ENCODE results near the gene ST3GAL5.

The ST3GAL5 gene

DNA sequence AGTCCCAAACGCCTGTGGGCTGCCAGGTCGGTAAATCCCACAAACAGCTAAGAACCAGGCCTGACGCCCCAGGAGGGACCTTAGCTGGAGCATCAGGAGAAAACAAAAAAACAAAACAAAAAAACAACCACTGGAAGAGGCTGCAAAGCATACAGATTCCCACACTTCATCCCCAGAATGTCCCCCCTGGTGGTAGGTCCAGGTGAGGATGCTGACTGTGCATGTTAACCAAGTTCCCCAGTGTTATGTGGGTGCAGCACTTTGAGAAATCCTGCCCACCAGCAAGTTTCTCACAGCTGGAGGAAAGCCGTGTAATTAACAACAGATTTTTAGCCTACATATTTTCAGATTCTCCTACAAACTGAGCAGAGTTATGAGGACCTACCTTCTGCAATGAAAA is 15.1 kb downstream of the ST3GAL5 start:
- no peak for DNase-seq
- in situ Hi-C loops (cut with HindIII; ENCODE audit: low pct_ligation_motif_present, low pct_unique_long_range_greater_than_20kb, low sequenced_read_pairs) = no loop called here

DNA sequence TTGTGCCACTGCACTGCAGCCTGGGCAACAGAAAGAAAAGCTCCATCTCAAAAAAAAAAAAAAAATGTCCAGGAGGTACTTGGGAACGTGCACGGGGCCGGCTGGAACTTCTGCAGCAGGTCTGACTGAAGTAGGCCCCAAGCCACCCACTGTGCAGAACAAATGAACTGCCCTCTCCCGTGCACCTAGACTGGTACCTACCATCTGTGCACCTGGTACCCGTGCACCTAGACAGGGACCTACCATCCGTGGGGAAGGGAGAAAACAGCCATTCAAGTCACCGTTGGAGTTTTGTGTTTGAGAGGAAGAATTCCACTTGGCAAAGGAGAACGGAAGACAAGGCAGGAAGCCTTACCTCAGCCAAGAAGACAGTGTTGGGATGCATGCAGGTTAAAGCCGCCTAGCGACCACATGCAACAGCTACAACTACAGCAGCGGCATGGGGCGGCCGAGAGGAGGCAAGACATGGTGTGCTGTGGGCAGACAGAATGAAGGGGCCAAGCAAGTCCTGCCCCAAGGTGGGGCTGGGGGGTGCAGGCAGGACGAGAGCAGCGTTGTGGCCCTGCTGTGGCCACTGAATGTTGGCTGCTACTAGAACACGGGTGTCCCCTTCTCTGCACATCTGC is 16.1 kb downstream of the ST3GAL5 start:
- DNase-seq = no peak
- in situ Hi-C loops (cut with HindIII; ENCODE audit: low pct_ligation_motif_present, low pct_unique_long_range_greater_than_20kb, low sequenced_read_pairs) = no loop called here

DNA sequence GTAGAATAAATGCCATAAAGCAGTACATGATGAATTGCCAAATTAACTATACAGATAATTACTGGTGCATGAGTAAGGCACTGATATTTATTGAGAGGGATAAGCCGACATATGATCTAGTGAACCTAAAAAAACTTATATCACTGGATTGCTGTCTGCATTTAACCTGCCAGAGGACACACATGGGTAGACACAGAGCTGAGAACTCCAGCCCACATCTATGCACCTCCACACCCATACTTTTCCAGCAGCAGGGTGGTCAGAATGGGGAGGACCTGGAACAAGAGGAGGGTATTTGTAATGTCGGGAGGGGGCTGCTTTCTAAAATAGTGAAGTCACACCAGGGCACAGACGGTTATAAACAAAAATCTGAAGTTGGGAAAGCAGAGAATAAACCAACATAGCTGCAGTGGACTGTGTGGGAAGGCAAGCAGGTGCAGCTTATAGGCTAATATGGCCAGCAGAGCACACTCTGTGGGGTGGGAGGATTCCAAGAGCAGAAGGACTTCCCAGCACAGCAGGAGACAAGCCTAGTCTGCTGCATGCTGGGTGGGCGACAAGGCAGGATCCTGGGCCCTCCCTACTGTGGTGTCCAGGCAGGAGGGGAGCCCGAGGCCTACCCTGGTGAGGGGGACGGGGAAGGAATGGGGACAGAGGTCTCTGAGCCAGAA is 17.2 kb downstream of the ST3GAL5 start:
- in situ Hi-C loops (cut with HindIII; ENCODE audit: low pct_ligation_motif_present, low pct_unique_long_range_greater_than_20kb, low sequenced_read_pairs) = no loop called here
- no peak for DNase-seq

DNA sequence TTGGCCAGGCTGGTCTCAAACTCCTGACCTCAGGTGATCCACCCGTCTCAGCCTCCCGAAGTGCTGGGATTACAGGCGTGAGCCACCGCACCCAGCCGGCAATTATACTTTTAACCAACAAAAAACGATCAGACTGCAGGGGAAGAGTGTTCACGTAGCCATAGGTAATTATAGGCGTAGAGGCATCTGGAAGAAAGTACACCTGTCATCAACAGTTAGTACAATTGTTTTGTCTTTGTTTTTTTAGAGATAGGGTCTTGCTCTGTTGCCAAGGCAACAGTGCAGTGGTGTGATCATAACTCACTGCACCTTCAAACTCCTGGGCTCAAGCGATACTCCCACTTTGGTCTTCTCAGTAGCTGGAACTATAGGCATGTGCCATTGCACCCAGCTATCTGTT is 20.0 kb downstream of the ST3GAL5 start:
- in situ Hi-C loops (cut with HindIII; ENCODE audit: low pct_ligation_motif_present, low pct_unique_long_range_greater_than_20kb, low sequenced_read_pairs) = no loop called here
- DNase-seq = no peak

DNA sequence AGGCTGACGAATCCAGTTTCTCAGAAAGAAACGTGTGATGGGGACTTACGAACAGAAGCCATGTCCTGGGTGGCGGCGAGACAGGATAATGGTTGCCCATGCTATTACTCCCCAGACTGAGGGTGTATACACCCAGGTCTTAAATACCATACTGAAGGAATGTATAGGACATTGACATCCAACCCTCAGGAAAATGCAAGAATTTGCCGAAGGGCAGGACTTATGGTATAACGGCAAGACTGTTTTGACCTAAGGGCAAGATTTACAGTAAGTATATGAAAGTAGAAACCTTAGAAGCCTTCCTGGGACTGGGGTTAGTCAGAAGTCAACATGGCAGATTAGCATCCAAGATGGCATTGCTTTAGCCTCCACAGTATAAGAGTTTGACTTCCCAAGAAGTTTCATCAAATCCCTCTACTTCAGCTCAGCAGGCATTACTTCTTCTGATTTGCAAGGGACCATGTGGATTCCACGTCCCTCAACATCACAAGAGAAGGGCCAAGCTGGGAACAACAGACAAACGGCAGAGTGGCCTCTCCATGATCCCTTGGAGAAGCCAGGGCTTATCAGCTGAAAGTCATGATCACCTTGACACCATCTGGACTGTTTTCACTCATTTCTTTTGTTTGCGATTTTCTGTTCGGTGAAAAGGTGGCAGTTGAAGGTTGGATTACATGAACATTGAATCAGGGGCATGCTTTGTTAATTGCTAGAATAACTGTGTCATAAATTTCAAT is 21.1 kb downstream of the ST3GAL5 start:
- in situ Hi-C loops (cut with HindIII; ENCODE audit: low pct_ligation_motif_present, low pct_unique_long_range_greater_than_20kb, low sequenced_read_pairs) = no loop called here
- DNase-seq = no peak

DNA sequence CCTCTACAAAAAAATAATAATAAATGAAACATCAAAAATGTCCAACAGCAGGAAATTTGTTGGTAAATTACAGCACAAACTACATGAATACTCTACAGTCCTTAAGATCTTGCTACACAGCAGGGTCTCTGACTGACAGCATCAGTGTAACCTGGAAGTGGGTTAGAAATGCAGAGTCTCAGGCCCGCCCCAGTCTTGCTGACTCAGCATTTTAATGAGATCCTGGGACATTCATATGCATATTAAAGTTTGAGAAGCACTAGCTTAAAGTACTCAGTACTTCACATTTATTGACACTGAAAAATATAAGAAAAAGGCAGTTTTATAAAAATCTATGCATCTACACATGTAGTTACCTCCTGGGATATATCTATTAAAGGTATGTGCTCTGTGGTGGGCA is 21.7 kb downstream of the ST3GAL5 start:
- DNase-seq = no peak
- in situ Hi-C loops (cut with HindIII; ENCODE audit: low pct_ligation_motif_present, low pct_unique_long_range_greater_than_20kb, low sequenced_read_pairs) = no loop called here

DNA sequence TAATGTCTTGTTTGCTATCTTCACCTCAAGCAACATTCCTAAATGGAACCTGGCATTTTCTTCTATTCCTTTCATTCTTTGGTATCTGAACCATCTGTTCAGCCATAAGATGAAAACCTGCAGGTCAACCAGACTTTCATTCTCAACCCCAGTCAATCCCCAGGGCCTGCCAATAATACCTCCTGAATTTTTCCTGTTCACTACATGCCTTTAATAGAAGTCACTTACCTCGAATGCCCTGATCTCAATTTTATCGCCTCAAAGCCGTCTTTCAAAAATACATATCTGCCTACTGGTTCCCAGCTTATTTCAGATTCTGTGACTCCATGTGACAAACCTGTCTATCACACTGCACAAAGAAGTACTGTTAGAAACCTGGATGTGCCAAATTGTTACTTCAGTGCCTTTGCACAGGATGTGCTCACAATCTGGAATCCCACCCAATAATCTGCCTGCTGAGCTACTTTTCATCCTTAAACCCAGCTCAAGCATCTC is 22.6 kb downstream of the ST3GAL5 start:
- in situ Hi-C loops (cut with HindIII; ENCODE audit: low pct_ligation_motif_present, low pct_unique_long_range_greater_than_20kb, low sequenced_read_pairs) = no loop called here
- DNase-seq = no peak

DNA sequence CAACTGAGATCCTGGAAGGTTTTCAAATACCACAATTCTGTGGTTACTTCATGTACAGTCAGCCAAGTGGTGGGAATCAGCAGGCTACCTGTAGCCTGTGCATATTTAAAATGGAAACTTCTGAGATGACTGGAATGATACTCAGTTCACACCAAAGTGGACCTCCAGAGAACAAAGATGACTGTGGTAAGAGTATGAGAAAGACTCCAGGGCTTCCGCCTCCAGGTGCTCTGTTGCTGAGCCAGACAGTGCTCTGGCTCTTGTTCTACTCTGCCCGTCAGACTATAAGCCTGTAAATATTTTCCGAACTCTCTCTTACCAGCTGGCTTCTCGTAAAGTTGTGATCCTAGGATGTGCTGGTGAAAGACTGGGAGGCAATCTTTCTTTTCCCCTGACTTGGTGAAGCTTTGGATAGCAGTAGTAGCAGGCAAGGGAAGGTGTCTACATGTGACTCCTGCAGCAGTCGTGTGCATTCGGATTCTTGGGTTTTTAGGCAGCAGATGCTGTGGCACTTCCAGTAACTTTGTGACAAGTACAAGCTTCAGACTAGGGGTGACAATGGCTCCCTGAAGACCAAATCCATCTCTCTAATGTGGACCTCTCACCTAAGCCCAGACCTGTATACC is 23.1 kb downstream of the ST3GAL5 start:
- in situ Hi-C loops (cut with HindIII; ENCODE audit: low pct_ligation_motif_present, low pct_unique_long_range_greater_than_20kb, low sequenced_read_pairs) = no loop called here
- DNase-seq = no peak

DNA sequence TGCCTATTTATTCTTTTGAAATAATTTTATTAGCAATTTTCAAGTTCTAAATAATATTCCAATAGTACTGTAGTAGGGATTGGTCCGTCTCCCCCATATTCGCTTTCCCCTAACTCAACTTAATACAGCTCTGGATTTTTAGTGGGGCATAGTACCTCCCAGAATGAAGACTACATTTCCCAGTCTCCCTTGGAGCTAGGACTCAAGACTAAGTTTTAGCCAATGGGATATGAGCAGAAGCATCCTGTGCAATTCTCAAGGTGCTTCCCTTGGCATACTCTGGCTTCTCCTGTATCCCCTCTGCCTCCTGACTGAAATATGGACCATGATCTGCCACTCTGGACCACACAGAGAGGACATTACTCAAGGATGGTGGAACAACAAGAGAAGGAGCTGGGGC is 24.1 kb downstream of the ST3GAL5 start:
- no peak for DNase-seq
- in situ Hi-C loops (cut with HindIII; ENCODE audit: low pct_ligation_motif_present, low pct_unique_long_range_greater_than_20kb, low sequenced_read_pairs) = no loop called here

DNA sequence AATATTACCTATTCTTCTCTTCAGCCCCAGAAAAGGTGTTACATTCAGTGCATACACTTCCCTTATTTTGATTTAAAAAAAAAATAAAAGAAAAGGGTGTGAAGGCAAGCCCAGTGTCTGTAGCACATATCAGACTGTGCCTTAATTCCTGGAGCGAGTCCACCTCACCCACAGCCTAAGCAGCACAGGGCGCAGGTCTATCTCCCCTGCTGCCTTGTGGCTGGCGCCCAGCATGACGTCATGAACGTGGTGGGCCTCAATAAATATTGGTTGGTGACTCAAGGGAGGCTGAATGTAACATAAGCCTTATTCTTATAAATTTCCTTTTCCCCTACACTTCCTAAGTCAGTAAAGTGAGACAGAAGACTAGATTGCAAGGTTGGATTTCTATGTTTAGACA is 26.4 kb downstream of the ST3GAL5 start:
- DNase-seq = no peak
- in situ Hi-C loops (cut with HindIII; ENCODE audit: low pct_ligation_motif_present, low pct_unique_long_range_greater_than_20kb, low sequenced_read_pairs) = no loop called here

DNA sequence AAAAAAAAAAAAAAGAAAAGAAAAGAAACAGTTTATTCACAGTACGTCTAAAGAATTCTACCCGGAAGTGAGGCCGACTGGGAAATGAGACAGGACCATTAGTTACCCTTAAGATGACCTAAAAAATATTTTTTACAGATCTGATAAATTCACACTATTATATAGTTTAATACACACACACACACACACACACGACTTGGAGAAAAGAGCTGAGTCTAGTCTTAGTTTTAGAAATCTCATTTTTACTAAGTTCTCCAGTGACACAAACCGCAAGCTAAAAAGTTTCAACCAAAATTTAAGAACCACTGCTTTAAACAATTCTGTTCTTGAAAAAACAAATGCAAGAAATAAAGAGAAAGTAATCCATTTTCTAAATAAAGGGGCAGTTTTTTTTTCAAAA is 27.1 kb downstream of the ST3GAL5 start:
- in situ Hi-C loops (cut with HindIII; ENCODE audit: low pct_ligation_motif_present, low pct_unique_long_range_greater_than_20kb, low sequenced_read_pairs) = no loop called here
- DNase-seq = no peak

DNA sequence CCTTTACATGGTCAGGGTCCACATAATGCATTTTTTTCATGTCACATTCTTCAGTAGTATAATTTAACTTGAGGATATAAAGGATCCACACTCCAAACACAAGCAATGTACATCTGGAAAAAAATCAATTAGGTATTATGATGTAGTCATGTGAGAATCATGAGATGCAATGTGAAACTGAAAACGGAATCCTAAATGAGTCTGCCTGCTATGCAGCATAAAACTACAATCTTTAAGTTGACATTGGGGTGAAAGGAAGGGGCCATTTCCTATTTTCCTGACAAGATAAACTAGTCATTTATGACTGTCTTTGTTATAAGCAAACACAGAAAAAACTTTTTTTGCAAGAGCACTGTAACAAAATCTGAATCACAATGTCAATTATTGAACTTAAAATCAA is 27.6 kb downstream of the ST3GAL5 start:
- no peak for DNase-seq
- in situ Hi-C loops (cut with HindIII; ENCODE audit: low pct_ligation_motif_present, low pct_unique_long_range_greater_than_20kb, low sequenced_read_pairs) = no loop called here

DNA sequence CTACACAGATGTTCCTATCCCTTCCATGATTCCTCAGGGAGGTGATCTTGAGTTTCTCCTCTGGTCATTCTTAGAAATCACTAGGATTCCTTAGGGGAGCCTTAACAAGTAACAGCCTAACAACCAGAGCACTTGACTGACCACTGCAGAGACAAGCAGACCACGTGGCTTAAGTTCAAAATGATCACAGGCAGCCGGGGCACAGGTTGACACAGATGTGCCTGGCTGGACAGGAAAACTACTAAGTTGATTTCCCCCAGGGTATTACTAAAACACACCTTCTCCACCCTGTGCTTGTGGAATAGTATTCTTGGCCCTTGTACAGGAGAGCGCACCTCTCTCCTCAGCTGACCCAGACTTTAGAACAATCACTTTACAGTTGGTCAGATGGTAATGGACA is 29.9 kb downstream of the ST3GAL5 start:
- no peak for DNase-seq
- in situ Hi-C loops (cut with HindIII; ENCODE audit: low pct_ligation_motif_present, low pct_unique_long_range_greater_than_20kb, low sequenced_read_pairs) = no loop called here

DNA sequence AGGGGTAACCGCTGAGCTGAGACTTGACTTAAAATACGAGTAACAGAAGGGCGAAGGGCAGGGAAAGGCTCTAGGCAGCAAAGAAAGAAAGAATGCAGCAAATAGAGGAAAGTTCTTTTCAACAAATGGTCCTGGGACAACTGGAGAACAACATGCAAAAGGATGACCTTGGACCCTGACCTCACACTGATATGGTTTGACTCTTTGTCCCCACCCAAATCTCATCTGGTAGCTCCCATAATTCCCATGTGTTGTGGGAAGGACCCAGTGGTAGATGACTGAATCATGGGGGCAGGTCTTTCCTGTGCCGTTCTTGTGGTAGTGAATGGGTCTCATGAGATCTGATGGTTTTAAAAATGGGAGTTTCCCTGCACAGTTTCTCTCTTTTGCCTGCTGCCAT is 33.9 kb downstream of the ST3GAL5 start:
- in situ Hi-C loops (cut with HindIII; ENCODE audit: low pct_ligation_motif_present, low pct_unique_long_range_greater_than_20kb, low sequenced_read_pairs) = no loop called here

DNA sequence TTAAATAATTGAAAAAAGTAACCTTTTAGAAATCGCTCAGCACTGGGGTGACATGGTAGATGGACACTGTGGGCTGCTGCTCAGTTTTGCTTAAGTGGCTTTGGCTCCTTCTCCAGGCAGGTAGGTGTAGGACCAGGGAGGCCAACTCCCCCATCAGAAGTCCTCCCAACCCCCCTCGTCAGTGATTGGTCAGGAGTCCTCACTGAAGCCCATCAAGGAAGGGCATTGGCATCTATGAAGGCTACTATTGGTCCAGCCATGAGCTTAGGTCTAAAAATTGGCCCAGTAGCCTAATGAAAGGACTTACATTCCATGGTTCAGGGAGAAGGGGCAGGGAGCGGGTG is 34.7 kb downstream of the ST3GAL5 start:
- in situ Hi-C loops (cut with HindIII; ENCODE audit: low pct_ligation_motif_present, low pct_unique_long_range_greater_than_20kb, low sequenced_read_pairs) = no loop called here
- DNase-seq = no peak

More for the DNA sequence above, 33.9 kb downstream of the ST3GAL5 start:
- DNase-seq = no peak

DNA sequence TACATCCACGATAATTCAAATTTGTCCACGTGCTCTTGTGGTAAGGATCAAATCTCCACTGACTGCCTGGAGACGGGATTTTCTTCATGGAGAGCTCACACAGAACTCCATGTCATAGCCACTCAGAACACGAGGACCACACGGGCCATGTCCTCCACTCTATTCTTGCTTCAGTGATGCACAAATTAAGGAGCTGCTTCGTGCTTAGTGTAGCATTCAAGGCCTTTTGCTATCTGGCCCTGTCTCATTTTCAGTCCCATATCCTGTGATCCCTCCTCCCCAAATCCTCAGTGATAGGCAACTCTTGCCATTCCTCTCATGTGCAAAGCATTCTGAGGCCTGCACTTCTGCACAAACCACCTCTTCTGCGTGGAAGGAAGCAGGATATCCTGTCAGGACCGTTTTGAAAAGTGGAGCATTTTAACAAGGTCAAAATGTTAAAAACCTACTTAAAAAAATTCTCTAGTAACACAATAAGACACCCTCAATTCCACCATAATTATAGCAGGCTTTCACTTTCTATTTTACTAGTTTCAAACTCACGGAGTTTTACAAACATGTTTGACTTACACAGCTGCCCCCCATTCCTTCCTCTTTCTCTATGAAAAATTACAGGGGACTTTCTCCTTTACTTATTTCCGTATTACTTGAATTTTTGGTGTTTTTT is 35.2 kb downstream of the ST3GAL5 start:
- DNase-seq = no peak
- in situ Hi-C loops (cut with HindIII; ENCODE audit: low pct_ligation_motif_present, low pct_unique_long_range_greater_than_20kb, low sequenced_read_pairs) = no loop called here

DNA sequence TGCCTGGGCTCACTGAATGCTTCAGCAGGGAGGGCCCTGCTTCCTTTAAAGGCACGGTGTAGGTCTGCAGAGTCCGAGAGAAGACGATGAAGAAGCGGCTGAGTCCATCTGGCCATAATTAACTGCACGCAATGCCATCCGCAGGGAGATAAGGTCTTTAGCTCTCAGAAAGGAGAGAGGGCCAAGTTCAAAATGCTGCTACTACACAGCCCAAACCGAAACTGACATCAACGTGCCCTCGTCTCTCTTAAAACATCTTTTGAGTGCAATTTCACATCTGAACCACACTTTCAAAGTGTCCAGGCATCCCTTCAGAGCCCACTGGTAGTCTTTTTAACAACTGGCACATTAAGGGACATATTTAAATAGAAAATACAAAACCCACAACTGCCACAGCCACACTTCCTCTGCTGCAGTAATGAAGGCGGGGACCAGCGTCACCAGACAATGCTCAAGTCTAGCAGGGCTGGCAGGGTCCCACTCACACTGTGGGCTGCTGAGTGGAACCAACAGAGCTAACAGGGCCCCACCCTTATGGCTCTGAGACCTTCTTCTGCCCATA is 35.8 kb downstream of the ST3GAL5 start:
- in situ Hi-C loops (cut with HindIII; ENCODE audit: low pct_ligation_motif_present, low pct_unique_long_range_greater_than_20kb, low sequenced_read_pairs) = no loop called here
- DNase-seq = no peak

DNA sequence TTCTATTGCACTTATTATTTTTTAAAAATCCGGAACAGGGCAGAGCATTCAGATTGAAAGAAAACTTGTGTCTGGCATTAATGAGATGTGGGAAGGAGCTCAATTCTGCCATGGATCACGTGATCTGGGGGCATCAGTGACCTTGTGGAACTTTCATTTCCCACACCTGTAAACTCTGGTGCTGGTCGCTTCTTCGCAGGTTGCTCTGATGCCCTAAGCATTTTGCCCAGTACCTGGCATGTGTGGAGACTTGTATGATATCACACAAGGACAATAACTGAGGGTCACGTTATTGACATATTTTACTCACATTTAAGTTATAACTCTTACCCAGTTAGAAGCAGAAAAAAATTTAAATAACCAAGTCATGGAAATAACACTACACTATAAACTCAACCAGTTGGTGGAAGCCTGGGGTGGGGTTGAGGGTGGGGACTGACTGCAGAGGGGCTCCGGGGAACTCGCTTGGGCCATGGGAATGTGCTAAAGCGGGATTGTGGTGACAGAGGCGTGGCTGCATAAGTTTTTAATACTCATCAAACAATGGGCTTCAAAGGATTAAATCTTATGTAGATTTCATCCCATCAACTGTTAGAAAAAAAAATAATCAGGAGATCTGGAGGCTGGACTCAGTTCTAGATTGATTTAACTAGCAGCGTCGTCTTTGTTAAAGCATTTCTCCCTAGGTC is 36.5 kb downstream of the ST3GAL5 start:
- in situ Hi-C loops (cut with HindIII; ENCODE audit: low pct_ligation_motif_present, low pct_unique_long_range_greater_than_20kb, low sequenced_read_pairs) = no loop called here
- DNase-seq = no peak

All from ACHN (cell line).